HG03139 (cell line): ENCODE measurements around the gene IRS2.
"Not testable (repeated sequence)": the region's sequence is repeated elsewhere in the genome, so short reads cannot be mapped to it uniquely, and the experiment has no call there.

Experiments used
- ATAC-seq: cut with Tn5 transposase; IDR thresholded peaks from one replicate; pipeline ENCODE4 v1.9.1; 2021; ENCODE audit not compliant: unreplicated experiment

The IRS2 gene

DNA sequence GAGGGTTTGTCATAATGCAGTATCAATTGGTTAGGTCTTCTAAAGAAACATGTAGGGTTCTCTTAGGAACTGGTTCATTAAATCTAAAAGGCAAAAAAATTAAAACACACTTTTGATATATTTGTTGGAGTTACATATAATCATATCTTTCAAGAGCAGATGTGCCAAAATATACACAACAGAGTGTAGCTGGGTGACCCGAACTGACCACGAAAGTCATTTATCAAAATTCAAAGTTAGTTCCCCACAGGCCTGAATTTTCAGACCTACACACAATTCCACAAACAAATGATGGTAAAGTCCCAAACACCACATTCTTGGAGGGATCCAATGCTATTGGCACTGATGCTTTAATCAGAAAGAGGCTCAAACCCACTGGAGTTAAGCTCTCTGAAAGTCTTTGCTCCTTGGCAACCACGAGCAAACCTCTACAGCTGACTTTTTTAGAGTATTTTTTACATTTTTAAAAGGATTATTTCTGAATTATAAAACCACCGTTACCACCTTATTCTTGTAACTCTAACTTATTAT lies 50.9 kb downstream of the IRS2 start:
- ATAC-seq: no peak

DNA sequence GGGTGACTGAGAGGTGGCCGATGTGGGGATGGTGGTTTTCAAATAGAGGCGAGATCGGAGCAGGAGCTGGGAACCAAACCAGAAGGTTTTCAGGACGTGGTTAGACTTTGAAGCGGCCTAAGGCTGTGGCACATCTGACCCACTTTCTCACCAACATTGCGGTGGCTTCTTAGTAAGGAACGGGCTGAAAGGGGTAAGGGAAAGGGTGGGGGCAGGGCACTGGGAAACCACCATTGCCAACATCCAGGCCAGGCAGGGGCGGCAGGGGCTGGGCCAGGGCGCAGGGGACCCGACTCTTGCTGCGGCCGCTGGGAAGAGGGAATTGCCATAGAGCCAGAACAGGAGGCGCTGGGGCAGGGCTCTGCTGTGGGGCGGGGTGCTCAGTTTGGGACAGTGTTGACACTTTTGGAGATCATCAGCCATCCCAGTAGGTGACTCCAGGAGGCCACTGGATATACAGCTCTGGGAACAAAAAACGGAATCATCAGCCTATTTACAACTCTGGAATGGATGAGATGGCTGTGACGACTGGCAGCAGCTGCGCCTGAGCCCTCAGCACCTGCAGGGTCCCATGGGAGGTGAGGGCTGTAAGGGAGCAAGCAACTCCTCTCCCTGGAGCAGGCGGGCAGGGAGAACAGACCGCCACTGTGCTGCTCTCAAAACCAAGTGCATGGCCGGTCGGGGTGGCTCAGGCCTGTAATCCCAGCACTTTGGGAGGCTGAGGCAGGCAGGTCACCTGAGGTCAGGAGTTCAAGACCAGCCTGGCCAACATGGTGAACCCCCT lies 52.2 kb downstream of the IRS2 start:
- ATAC-seq: no peak

DNA sequence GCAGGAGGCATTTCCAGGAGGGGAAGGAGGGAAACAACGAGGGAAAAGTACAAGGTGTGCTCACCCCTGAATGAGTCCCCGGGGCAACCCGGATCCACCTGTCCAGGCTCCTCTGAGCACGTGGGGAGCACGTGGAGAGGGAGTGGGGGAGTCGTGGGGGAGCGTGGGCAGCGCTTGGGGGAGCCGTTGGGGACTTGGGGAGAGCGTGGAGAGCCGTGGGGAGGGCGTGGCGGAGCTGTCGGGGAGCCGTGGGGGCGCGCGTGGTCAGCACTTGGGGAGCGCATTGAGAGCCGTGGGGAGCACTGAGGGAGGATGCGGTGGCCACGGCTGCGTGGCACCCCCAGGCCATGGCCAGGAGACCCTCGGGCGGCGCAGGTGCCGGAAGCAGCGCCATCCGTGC lies 52.8 kb downstream of the IRS2 start:
- ATAC-seq: no peak

DNA sequence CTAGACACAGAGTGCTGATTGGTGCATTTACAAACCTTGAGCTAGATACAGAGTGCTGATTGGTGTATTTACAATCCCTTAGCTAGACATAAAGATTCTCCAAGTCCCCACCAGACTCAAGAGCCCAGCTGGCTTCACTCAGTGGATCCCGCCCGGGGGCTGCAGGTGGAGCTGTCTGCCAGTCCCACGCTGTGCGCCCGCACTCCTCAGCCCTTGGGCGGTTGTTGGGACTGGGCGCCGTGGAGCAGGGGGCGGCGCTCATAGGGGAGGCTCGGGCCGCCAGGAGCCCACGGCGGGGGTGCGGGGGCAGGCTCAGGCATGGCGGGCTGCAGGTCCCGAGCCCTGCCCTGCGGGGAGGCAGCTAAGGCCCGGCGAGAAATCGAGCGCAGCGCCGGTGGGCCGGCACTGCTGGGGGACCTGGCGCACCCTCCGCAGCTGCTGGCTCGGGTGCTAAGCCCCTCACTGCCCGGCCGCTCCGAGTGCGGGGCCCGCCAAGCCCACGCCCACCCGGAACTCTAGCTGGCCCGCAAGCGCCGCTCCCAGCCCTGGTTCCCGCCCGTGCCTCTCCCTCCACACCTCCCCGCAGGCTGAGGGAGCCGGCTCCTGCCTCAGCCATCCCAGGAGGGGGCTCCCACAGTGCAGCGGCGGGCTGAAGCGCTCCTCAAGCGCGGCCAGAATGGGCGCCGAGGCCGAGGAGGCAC lies 53.8 kb downstream of the IRS2 start:
- not testable (repeated sequence) for ATAC-seq

DNA sequence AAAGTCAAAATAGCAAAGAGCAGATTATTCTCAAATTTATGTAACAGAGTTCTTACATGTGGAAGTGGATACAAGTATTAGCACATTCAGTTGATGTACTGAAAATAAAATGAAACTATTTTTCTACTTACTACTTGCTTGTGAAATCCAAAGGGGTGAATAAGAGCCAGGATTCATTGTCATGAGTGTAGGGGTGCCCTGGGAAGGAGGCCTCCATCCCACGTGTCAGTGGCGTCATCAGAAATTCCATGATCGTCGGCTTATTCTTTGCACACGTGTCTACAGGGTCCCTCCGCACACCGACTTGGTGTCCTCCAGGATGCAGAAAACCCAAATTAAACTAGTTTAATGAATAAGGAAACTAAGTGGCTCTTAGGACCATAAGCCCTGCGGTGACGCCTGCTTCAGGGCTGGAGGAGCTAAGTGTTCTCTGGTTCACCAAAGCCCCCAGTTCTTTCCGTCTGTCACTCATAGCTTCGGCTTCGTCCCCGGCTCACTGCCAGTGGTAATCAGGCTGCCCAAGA lies 55.5 kb downstream of the IRS2 start:
- no peak for ATAC-seq

DNA sequence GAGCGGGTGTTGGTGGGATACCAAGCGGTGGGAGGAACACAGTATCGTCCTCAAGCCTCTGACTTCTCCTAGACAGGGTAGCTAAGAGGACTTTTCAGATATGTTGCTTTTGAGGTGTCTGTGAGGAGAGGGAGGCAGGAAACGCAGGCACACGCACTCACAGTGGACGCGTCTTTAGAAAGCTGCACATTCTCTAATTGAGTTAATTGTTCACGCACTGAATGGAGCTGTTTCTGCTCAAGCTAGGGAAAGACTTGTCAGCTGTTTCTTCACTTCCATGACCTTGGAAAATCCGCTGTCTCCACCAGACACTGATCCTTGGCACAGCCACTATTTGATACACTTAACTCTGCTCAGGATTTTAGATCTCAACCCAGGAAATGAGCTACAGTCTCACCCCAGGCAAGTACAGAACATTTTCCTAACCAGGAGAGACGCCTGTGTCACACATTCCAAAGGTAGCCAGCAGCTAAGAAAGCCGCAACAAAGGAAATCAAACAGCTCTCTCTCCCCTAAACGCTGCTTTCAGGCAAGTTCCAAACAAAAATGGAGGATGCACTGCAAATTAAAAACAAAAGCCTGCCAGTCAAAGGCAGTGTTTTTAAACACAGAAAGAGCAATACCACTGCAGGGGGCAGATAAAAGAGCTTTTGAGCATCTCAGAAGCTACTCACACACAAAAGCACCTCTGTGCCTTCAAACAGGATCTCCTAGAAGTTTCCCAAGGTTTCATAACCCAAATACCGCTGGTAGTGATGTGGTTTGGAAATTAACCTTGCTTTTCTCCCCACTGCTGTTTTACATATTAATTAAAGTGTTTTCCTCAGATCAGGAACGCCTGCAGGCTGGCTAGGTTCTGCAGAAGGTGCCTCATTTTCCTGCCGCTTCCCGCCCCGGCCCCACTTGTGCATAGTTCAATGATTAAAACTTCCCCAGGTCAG lies 57.3 kb downstream of the IRS2 start:
- no peak for ATAC-seq

DNA sequence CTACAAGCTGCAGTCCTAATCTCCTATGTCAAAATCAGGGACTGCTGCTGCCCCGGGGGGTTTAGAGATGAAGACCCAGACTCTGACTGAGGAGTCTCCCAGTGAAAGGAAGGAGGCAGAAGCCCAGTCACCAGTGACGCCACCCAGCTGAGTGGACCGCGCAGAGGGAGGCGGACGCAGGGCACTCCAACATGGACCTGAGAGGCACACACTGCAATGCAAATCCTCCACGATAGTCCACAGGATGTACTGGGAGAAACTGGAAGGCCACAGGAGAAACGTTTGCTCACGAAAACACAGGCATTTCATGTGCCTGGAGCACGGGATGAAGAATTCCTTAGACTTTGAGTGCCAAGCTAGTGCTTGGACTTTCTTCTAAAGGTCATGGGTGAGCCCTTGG lies 58.3 kb downstream of the IRS2 start:
- no peak for ATAC-seq

DNA sequence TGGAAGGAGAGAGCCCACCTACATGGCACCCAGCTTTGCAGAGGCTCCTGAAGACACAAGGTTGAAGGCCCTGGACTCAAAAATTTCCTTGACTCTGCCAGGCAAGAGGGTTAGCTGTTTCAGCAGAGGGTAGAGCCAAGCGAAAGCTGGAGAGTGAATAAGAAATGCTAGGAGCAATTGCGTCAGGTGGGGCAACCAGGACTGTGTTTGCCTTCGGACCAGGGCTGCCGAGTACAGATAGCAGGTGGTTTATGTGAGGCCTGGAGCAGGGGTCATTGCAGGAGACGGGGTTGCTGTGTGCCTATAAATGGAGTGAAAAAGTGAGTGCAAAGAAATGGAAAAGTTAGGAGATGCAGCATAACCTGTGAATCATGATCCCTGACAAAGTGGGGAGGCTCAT lies 59.1 kb downstream of the IRS2 start:
- ATAC-seq: no peak

DNA sequence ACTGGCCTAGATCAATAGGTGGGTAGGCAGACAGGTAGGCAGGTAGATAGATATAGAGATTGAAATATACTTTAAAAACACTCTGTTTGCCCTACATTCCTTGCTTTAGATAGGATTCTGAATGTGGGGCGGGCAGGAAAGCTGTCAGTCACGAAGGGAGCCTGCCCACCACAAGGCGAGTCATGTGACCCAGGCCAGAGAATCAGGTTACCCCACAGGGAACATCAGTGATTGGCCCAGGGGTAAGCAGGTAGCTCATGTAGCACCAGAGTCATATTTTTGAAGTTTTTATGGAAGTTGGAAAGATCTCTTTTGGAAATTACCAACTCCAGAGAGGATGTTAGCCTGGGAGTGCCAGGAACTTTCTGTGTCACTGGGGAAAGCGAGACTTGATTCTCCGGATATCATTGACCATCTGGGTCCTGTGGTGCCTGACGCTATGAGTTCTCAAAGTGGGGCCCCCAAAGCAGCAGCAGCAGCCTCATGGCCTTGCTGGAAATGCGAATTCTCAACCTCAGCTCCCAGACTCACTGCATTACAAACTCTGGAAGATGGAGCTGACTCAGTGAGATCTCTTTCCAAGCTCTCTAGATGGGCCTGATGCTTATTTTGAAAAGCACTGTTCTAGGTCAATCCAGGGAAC lies 60.3 kb downstream of the IRS2 start:
- no peak for ATAC-seq

DNA sequence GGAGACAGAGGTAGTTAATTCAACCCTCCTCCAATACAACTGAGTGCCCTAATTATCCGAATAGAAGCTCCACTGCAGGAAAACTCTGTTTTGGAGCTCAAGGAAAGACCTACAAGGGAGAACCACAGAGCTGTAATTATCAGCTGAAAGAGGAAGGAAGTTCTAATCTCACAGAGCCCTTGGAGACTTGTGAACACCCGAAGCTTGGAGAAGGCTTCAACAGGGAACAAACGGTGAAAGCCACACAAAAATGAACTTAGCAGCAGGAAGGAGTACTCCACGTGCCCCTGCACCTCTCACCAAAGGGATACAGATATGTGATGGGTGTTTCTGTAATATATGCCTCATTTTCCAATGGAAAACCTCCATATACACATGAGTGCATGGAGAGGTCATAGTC lies 61.1 kb downstream of the IRS2 start:
- no peak for ATAC-seq

DNA sequence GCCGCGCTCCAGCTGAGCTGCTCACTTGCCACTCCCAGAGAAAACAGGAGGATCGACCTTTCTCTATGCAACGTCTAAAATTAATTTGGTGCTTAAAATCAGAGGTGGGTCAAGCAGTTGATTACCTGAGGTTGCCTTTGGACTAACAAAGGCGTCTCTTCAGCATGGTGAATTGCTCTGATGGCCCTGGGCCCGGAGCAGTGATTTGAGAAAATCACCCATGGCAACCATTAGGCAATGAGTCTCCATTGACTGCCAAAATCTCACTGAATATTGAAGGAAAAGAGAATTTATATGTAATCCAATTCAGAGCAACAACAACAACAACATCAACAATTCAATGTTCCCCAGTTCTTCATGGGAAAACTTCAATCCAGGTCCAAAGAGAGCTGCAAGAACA lies 61.8 kb downstream of the IRS2 start:
- ATAC-seq: no peak

DNA sequence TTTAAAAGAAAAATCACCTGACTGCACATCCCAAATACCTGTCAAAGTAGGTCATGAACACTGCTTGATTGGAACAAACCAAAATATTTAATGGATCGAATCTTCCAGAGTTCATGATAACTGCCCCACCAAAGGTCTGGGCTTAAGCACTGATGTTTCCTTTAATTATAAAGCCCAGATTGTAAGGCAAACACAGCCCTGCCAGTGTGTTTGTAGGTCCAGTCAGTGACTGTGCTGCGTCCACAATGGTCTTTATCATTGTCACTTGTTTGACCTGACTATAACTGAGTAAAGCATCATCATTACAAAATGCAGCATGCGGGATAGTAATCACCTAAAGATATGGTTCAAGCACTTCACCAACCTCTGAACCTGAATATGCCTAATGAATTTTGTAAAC lies 63.3 kb downstream of the IRS2 start:
- ATAC-seq: no peak

DNA sequence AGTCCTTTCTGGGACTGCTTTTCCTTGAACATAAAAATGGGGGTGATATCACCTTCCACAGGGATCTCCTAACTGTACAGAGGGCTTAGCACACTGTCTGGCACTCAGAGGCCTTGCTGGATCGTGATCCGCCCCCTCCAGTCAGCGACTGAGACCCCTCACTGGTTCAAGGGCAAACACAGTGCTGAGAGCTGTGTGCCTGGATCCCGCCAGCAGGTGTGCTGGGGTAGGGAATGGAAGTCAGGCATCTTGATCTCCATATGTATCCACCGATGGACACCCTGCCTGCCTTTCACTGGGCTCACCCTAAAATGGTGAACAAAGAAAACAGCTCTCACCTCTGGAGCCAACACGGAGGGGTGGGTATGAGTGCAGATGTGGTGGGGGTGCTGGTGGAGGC lies 64.3 kb downstream of the IRS2 start:
- ATAC-seq: no peak

DNA sequence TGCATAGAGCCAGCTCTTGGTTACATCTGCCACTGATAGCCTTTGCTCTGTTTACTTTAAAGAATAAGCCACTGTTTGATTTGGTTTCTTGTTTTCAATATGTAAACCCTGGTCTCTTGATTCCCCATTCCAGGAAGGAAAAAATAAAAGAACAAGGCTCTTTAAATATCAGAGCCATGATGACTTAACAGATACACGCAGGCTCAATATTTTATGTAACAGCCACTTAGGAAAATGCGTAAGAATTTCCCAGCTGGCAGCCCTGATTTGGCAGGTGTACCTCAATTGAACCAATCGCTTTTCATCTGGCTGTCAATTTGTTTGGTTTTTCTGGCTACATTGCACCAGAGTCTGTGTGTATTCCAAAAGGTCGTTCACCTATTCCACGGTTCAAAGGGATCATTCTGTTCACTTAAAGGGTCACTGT lies 65.6 kb downstream of the IRS2 start:
- no peak for ATAC-seq

DNA sequence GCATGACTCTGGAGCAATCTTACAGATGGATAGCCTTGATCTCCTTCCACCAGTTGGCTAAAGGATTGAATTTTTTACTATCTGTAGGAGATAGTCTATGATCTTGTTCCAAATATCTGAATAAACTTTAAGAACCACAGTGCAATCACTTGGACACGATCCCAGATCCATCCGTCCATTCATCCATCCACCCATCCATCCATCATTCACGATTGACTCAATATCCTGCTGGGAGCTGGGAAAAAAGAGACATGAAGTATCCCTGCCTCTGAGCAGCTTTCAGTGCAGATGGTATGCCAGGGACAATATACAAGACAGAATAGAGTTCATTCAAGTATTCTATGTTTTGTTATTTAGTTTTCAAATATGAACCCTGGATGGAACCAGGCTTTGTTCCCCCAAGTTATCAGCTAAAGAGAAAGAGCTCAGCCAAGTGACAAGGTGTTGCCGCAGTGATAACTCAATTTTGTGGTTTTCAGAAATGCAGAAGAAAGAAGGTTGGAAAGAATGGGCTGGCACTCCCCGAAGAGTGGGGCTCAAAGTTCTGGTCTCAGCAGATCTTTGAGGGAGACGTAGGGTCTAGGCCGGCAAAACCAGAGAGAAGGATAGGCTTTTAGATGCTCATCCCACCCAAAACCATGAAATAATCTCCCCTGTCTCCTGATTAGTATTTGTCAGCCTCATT lies 66.3 kb downstream of the IRS2 start:
- no peak for ATAC-seq

DNA sequence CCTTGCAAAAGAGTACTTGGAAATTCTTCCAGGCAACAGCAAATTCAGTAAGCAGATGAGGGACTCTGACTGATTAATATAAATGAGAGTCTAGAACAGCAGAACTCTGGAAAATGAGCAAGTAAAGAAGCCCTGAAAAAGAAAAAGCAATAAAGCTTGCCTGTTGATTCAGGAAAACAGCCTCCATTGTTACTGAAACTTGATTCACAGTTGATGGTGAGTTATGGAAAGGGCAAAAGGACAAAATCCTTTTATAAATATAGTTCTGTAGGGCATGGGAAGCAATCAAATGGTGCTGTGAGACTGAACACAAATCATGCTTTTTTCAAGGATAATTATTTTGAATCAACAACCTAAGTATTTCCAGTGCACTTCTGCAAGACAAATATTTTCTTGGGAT lies 67.7 kb downstream of the IRS2 start:
- no peak for ATAC-seq

DNA sequence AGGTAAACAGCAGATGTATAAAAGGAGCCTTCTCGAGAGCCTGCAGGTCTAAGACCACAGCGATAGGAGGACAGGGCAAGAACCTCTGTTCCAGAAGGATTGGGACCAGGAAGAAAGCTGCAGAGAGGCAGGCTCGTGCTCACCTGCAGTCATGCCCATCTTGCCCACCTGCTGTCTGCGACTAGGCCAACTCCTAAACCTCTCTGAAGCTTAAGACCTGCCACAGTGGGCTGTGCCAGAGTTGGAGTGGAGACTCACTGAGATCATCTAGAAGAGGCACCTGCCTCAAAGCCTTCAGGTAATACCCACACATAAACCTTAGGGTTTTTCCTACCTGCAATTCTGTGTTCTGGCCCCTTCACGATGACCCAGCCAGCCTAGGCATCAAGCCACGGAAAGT lies 68.7 kb downstream of the IRS2 start:
- ATAC-seq: no peak

DNA sequence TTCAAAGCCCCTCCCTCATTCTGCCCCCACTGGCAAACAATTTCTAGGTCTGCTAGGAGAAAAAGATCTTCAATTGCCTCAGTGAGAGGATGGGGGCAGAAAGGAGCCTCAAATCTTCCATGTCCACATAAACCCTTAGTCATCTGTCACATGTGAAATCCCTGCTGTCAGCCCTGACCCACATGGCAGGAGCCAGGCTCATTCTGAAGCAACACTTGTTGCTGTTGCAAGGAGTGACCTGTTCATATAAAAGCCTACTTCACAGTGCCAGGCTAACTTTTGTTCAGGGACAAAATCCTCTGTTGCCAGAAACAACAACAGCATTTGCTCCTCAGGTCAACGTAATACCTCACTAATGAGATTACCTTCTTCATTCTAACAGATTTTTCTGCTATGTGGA lies 70.5 kb downstream of the IRS2 start:
- ATAC-seq: no peak

DNA sequence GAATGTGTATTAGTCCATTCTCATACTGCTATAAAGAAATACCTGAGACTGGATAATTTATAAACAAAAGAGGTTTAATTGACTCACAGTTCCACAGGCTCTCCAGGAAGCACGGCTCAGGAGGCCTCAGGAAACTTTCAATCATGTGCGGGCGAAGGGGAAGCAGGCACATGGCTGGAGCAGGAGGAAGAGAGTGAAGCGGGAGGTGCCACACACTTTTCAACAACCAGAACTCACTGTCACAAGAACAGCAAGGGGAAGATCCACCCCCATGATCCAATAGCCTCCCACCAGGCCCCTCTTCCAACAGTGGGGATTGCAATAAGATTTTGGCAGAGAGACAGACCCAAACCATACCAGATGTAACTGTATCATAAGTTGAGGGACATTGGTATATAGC lies 72.7 kb downstream of the IRS2 start:
- ATAC-seq: no peak

DNA sequence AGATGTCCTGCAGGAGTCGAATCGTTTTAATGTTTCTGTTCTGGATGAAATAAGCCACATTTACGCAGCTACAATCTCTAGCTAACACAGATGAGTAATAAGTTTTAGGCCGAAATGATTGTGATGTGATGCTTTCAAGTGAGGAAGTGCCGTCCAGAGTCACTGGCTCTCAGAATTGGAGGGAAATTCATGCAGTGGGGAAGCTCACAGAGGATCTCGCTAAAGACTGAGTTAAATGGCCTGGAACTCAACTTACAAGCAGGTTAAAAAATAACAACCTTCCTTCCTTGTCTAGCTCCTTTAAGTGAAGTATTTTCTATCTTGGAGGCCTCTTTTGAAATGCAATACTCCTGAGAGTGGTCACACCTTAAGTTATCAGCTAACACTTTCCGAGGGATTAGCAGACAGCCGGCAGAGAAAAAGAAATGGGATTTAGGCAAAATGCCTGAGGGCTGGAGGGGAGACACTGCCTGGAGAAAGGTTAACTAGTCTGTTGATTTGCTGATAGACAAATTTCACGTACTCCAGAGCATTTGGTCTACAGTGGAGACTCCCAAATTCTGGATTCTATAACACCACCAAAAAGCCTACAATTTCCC lies 74.2 kb downstream of the IRS2 start:
- no peak for ATAC-seq
